Activated T-helper 1 cell treated with Interleukin-2 at 50 U/mL for 16 hours (primary cell): Measurements from ENCODE around the gene UEVLD.

Experiments
- DNase-seq: peaks from one replicate; pipeline ENCODE4 v3.0.0-alpha.2; 2020; ENCODE audit warnings: low read depth

The UEVLD gene

GRCh38 chr11:18581825-18582224 is 6.7 kb downstream of the UEVLD start:
- no peak for DNase-seq

DNA sequence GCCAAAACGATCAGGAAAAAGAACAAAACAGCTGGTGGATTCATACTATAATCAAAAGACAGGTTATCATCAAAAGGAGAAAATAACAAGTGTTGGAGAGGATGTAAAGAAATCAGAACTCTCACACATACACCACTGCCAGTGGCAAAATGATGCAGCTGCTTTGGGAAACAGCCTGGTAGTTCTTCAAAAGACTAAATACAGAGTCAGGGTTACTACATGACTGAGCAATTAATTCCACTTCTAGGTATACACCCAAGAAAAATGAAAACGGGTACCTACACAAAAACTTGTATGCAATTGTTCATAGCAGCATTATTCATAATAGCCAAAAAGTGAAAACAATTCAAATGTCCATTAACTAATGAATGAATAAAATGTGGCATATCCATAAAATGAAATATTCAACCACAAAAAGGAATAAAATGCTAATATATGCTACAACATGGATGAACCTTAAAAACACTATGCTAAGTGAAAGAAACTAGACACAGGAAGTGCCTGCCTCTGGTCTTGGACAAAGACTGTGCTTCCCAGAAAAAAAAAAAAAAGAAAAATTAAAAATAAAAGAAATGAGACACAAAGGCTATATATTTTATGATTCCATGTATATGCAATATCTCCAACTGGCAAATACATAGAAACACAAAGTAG is 8.3 kb downstream of the UEVLD start:
- DNase-seq, result no peak

DNA sequence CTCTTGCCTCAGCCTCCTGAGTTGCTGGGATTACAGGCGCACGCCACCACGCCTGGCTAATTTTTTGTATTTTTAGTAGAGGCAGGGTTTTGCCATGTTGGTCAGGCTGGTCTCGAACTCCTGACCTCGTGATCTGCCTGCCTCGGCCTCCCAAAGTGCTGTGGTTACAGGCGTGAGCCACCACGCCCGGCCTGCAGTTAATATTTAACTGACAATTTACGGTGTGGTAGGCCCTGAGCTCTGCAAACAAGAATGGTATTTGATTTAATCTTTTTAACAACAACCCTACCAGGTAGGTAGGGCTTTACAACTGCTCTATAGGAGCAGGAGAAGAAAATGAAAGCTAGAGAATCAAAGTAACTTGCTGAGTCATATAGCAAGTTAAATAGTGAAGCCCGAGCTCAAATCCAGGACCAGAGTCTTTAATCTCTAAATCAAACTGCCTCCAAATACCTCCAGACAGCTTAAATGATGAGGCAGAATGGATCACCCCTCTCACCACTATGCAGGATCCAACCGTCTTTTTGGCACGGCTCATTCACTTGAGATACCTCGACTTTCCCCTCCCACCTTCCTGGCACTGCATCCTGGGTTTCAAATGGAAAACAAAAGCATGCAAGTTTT is 9.4 kb downstream of the UEVLD start:
- DNase-seq, result no peak

DNA sequence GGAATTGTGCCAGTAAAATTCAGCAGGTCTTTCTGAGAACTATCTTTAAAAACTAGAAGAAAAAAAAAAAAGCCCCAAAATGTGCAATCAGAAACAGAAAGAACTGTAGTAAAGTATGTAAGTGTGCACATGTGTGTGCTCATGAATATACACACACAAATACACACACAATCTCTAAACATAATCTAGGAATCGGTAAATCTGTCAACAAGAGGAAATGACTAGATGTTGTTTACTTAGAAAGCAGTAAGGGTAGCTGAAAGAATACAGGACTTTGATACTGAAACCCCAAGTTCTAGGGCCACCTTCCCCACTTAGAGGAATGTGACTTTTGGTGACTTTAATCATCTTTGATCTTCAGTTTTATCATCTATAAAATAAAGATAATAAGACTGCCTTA is 13.2 kb downstream of the UEVLD start:
- DNase-seq, result no peak

- DNase-seq, result no peak
These were observed 21.5 kb downstream of the UEVLD start for GRCh38 chr11:18567081-18567480.

- no peak for DNase-seq
These were observed 22.1 kb downstream of the UEVLD start for GRCh38 chr11:18566406-18566805.

DNA sequence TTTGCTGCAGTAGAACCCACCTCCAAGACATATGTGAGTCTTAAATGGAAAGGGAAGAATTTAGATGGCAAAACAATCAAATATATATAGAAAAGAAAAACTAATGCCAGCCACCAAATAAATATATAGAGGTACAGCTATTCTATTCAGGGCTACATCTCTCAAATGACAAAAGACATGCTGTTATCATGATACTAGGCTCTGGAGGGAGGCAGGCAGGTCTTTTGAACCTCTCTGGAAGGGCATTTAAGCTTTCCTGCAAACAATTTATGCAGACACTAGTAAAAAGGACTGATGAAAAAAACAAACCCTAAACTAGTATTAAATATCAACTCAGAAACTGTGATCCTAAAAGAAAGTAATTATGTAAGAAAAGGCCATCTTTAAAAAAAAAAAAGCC is 24.4 kb downstream of the UEVLD start:
- DNase-seq, result no peak

DNA sequence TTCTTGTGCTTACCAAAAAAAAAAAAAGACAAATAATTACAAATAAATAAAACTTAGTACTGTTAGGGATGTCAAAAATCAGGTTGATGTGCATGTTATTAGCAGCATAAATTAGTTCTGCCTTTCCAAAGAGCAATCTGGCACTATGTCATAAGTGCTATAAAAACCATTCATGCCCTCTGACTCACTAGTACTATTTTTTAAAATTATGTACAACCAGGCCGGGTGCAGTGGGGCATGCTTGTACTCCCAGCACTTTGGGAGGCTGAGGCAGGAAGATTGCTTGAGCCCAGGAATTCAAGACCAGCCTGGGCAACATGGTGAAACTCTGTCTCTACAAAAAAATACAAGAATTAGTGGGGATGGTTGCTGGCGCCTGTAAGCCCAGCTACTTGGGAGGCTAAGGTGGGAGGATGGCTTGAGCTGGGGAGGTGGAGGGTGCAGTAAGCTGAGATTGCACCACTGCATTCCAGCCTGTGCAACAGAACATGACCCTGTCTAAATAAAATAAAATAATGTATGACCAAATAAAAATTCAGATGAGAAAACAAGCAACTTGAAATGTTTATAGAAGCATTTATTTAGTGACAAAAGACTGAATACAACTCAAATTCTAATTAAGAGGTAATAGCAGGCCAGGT is 25.3 kb downstream of the UEVLD start:
- no peak for DNase-seq

GRCh38 chr11:18548001-18548400 is 40.5 kb downstream of the UEVLD start:
- DNase-seq, result no peak

DNA sequence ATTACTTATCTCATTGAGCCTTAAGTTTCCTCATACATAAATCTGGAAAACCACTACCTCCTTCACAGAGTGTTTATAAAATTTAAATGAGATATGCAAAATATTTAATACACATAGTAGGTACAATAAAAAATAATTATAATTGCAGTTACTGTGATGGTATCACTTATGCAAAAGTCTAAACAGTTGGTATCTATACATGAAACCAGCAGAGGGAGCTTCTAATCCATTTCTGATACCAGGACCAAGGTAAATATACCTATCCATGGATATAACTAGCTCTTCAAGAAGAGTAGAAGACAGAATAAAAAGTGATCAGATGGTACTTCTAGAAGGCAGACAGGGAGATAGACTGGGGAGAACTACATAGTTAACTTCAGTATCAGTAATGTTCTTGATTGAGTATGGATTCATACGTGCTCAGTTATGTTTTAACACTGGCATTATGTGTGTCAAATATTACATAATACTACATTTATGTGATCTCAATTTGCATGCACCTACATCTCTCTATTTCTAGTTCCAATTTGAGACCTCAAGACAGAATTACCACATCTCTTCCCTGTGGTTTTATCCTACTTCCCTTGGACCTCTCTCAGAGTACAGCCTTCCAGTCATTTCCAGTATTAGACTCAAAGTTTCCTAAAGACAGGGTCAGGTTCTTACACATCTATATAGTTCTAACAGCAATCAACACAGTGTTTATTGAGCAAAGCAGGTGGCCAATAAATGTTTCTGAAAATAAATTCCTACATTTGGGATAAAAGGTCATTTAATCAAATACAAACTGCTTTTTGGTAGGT is 48.1 kb downstream of the UEVLD start:
- DNase-seq, result no peak

DNA sequence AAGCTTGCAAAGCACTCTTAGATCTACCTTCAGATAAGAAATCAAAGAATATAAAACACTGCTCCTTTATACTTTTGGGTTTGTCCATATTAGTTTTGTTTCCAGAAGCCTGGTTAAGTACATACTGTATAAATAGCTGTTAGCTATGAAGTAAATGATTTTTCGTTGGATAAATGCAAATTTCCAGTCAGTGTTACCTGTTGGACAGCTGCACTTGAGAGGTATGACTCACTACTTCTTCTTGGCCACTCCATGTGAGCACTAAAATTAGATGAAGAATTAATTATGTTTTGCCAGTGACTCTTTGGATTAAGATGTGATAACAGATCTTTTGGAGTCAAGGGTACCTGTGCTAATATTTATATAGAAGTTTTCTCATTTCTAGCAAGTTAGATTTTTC is 52.3 kb downstream of the UEVLD start:
- DNase-seq, result no peak

DNA sequence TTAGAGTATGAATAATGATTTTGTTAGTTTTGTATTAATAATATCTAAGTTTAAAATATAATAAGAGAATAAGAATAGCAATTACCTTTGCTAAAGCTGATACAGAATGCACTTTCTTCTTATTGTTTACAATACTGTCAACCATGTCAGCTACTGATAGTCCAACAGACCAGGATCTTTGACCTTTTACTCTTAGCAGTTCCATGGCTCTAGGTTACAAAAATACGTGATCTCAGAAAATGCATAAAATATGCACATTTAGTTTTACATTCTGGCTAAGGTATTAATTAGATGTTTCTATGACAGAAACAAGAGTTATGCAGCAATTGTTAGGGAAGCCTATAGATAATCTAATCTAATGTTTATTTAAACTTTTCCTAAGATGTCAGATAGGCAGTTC is 54.3 kb downstream of the UEVLD start:
- no peak for DNase-seq

DNA sequence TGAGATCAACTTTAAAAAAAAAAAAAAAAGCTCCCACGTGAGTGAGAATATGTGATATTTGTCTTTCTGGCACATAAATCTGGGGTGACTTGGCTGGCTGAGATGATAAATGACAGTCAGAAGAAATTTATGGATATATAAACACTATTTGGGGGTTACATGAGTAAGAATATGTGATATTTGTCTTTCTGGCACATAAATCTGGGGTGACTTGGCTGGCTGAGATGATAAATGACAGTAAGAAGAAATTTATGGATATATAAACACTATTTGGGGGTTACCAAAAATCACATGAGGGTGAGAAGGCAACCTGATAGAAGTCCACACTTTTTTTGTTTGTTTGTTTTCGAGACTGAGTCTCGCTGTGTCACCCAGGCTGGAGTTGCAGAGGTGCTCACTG is 55.2 kb downstream of the UEVLD start:
- no peak for DNase-seq

DNA sequence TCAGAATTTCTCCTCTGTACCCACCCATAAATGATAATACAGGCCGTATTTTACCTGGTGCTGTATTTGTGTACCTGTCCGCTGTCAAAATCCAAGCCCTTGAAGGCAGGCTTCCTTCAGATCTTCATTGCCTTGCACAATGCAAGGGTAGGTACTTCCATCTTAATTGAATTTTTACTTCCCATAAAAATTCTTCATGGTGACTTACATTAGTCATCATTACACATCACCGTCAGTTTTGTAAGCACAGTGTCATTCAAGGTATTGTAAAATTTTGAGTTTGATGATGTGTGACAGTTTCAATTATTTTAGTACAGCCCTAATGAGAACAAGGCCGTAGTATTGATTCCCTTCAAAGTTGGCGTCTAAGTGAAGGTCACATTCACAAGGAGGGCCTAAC is 61.0 kb downstream of the UEVLD start:
- DNase-seq, result no peak

DNA sequence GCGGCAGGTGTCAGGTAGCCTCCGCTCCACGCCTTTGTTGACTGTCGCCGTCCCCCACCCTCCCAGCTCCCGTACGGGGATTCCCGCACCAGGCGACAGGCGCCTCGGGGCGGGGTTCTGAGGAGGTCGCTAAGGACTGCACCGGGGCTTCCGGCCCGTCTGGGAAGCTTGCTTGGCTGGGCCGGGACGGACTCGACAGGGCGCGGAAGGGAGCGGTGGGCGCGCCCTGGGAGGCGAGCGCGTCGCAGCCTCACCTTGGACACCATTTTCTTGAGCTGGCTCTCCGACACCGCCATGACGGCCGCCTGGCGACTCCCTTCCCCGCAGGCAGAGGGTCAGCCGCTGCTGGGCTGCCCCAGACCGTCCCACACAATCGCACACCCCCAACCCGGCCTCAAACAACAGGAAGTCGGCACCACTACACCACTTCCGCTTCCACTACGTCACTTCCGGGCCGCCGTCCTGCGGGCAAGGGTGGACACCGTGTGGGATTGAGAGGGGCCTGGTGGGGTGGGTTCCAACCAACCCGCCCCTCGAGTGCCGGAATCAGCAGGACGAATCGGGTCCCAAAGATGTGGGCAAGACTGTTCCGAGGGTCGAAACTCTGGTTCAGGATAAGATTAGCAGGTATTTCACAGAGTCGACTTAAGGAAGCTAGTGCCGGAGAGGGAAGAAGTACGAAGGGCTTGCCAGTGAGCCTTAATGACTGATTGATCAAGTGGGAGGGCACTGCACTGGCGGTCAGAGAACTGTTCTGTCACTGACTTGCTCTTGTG is 61.8 kb downstream of the UEVLD start, which contains the start of gene TSG101:
TSS of gene TSG101 (minus strand) at position 422 of the 776 bp plus-strand sequence. CDS start at position 296, 126 bp downstream.
- DNase-seq, result peak; percentile 84

DNA sequence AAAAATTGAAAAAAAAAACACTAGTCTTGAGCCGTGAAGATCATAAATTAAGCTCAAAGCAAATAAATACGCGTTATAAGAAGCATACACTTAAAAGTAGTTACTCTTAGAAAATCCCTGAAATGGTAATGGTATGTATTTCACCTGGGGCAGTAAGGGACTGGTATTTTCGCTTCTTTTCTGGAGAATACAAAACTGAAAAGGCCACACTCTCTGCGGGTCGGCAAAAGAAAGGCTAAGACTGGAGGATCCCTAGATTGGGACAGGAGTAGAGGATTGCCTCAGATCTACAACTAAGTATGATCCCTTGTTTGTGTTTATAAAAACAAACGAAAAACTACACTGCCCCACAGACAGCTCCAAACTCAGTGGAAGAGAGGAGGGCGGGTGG is 62.4 kb downstream of the UEVLD start:
- no peak for DNase-seq

DNA sequence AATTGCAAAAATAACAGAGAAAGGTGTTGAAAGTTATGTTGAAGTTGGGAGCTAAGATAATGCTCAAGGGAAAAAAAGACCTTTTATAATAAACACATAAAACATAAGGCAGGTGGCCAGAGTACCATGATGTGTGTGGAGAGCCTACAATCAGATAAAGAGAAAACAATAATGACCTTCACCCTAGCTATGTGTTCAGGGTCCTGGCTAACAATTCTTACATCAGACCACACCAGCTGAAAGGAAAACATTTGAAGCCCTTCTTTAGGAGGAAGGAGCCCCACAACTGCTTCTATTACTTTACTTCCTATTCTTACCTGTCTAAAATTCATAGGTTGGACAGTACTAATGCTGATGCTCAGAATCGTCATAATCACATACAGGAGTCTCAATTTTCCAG is 64.3 kb downstream of the UEVLD start:
- no peak for DNase-seq

- DNase-seq, result no peak
These were observed 65.5 kb downstream of the UEVLD start for GRCh38 chr11:18523084-18523483.

GRCh38 chr11:18522388-18522787 is 66.1 kb downstream of the UEVLD start:
- no peak for DNase-seq

- no peak for DNase-seq
These were observed 67.4 kb downstream of the UEVLD start for GRCh38 chr11:18521122-18521521.

DNA sequence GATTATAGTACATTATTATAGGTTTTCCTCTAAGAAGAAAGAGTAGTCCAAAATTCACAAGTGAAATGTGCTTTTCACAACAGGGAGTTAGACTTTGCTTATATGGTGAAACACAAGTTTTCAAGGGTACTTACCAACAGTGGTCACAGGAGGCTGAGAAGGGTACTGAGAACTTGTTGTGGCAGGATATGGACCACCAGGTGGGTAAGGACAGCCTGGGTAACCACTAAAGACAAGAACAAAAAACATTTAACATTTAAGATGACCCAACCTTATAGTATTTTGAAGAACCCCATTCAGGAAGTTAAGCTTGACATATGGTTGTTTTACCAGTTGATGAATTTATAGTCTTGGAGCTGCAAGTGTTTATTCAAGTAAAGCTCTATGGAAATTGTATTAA is 86.2 kb downstream of the UEVLD start:
- DNase-seq, result no peak

DNA sequence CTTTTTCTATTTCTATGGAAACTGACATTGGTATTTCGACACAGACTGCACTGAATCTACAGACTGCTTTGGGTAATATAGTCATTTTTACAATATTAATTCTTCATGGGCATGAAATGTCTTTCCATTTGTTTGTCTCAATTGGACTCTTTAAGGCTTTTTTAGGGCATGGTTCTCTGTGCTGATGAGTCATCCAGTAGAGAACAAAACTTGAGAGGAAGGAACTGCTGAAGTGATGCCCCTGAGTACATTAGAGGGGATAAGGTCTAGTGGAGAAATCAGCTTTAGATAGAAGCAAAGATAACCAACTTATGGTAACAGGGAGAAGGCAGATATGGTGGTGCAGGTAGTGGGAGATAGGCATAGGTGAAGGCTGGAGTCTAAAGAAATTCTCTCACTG is 86.9 kb downstream of the UEVLD start:
- no peak for DNase-seq
